ENCODE results near the gene SAMHD1. TPM values are rescaled to one million over a fixed set of nuclear protein-coding genes. Genes with fewer than 3 reads are reported as not detected.
"Not testable (repeated sequence)": the region's sequence is repeated elsewhere in the genome, so short reads cannot be mapped to it uniquely, and the experiment has no call there.

Gene SAMHD1
- total RNA-seq, 1 donor from 2014 or later = 16.9 TPM

DNA sequence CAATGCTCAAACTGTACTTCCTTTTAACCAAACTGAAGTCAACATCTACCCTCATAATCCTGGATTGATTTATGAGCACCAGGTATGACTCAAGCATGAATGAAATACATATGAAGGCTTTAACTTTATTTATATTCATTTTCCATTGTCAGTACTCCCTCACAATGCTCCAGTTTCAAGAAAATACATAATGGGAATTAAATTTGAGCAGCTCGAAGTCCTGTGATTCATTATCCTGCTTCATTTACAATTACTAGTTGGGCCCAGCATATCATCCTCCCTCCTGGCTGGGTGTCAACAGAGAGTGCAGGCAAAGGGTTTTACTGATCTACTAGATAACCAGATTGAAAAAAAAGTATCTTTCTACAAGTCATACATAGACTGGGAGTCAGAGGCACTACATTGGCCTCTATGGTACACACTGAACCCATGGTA is 10.1 kb downstream of the SAMHD1 start:
- DNase-seq (ENCODE audit: low read depth) = no peak
- no peaks in the 10 kb centered on the region for H3K36me3 ChIP-seq (ENCODE audit: control insufficient read depth, insufficient read depth, low read length)
- H3K27me3 ChIP-seq (ENCODE audit: control insufficient read depth, insufficient read depth, low read length) = no peaks in the 10 kb centered on the region
- TF ChIP-seq, protein P1, sequence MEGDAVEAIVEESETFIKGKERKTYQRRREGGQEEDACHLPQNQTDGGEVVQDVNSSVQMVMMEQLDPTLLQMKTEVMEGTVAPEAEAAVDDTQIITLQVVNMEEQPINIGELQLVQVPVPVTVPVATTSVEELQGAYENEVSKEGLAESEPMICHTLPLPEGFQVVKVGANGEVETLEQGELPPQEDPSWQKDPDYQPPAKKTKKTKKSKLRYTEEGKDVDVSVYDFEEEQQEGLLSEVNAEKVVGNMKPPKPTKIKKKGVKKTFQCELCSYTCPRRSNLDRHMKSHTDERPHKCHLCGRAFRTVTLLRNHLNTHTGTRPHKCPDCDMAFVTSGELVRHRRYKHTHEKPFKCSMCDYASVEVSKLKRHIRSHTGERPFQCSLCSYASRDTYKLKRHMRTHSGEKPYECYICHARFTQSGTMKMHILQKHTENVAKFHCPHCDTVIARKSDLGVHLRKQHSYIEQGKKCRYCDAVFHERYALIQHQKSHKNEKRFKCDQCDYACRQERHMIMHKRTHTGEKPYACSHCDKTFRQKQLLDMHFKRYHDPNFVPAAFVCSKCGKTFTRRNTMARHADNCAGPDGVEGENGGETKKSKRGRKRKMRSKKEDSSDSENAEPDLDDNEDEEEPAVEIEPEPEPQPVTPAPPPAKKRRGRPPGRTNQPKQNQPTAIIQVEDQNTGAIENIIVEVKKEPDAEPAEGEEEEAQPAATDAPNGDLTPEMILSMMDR (IDR thresholded peaks at IDR 0.05; ENCODE audit: insufficient read depth, low read length, poor library complexity, severe bottlenecking) = no peak
- H3K4me3 ChIP-seq (ENCODE audit: low read depth, low read length) = no peak overlapping the region

DNA sequence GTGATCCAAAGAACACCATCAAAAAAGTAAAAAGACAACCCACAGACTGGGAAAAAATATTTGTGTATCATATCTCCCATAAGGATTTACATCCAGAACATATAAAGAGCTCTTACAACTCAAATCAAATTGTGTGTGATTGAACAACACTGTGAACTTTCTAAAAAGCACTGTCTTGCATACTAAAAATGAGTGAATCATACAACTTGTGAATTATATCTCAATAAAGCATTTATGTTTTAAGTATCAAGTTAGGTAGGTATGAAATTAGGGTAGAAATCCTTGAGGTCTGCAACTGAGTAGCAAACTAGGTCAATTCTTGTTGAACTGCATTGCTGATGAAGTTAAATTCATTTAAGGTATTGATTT is 14.1 kb downstream of the SAMHD1 start:
- Histone ChIP-seq H3K27me3 (ENCODE audit: control insufficient read depth, insufficient read depth, low read length) (no peaks in the 10 kb centered on the region), H3K4me3 (ENCODE audit: low read depth, low read length) (no peak overlapping the region), H3K36me3 (ENCODE audit: control insufficient read depth, insufficient read depth, low read length) (no peaks in the 10 kb centered on the region)
- no peak for DNase-seq (ENCODE audit: low read depth)
- TF ChIP-seq, protein P1 (IDR thresholded peaks at IDR 0.05; ENCODE audit: insufficient read depth, low read length, poor library complexity, severe bottlenecking) = no peak

DNA sequence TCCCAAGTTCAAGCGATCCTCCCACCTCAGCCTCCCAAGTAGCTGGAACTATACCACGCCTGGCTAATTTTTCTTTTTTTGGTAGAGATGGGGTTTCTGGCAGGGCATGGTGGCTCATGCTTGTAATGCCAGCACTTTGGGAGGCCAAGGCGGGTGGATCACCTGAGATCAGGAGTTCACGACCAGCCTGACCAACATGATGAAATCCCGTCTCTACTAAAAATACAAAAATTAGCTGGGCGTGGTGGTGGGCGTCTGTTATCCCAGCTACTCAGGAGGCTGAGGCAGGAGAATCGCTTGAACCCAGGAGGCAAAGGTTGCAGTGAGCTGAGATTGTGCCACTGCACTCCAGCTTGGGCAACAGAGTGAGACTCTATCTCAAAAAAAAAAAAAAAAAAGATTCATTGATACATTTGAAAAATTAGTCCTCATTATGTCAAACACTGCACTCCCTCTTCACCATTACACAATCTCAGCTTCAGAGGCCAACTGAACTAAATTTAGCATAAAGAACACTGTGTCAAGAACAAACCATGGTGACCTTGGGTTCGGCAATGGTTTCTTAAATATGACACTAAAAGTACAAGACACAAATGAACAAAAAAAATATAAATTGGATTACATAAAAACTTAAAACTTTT is 14.6 kb downstream of the SAMHD1 start:
- H3K27me3 ChIP-seq (ENCODE audit: control insufficient read depth, insufficient read depth, low read length); DNase-seq (ENCODE audit: low read depth); H3K4me3 ChIP-seq (ENCODE audit: low read depth, low read length); H3K36me3 ChIP-seq (ENCODE audit: control insufficient read depth, insufficient read depth, low read length): not testable (repeated sequence)

DNA sequence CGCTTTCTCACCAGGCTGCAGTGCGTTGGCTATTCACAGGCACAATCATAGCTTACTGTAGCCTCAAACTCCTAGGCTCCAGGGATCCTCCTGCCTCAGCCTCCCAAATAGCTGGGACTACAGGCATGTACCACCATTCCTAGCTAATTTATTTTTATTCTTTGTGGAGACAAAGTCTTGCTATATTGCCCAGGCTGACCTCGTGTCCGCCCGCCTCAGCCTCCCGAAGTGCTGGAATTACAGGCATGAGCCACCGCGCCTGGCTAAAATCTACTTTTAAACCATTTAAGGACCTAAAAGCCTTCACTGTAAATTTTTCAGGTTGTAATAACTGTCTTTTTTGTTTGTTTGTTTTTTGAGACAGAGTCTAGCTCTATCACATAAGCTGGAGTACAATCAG is 15.2 kb downstream of the SAMHD1 start:
- no peak overlapping the region for H3K4me3 ChIP-seq (ENCODE audit: low read depth, low read length)
- DNase-seq (ENCODE audit: low read depth) = no peak
- H3K27me3 ChIP-seq (ENCODE audit: control insufficient read depth, insufficient read depth, low read length) = no peaks in the 10 kb centered on the region
- TF ChIP-seq, protein P1 (IDR thresholded peaks at IDR 0.05; ENCODE audit: insufficient read depth, low read length, poor library complexity, severe bottlenecking) = no peak
- H3K36me3 ChIP-seq (ENCODE audit: control insufficient read depth, insufficient read depth, low read length) = no peaks in the 10 kb centered on the region

DNA sequence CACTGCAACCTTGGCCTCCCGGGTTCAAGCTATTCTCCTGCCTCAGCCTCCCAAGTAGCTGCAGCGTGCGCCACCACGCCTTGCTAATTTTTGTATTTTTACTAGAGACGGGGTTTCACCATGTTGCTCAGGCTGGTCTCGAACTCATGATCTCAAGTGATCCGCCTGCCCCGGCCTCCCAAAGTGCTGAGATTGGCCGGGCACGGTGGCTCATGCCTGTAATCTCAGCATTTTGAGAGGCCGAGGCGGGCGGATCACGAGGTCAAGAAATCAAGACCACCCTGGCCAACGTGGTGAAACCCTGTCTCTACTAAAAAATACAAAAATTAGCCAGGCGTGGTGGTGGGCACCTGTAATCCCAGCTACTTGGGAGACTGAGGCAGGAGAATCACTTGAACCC is 17.9 kb downstream of the SAMHD1 start:
- DNase-seq (ENCODE audit: low read depth); H3K36me3 ChIP-seq (ENCODE audit: control insufficient read depth, insufficient read depth, low read length); H3K27me3 ChIP-seq (ENCODE audit: control insufficient read depth, insufficient read depth, low read length); H3K4me3 ChIP-seq (ENCODE audit: low read depth, low read length): not testable (repeated sequence)

DNA sequence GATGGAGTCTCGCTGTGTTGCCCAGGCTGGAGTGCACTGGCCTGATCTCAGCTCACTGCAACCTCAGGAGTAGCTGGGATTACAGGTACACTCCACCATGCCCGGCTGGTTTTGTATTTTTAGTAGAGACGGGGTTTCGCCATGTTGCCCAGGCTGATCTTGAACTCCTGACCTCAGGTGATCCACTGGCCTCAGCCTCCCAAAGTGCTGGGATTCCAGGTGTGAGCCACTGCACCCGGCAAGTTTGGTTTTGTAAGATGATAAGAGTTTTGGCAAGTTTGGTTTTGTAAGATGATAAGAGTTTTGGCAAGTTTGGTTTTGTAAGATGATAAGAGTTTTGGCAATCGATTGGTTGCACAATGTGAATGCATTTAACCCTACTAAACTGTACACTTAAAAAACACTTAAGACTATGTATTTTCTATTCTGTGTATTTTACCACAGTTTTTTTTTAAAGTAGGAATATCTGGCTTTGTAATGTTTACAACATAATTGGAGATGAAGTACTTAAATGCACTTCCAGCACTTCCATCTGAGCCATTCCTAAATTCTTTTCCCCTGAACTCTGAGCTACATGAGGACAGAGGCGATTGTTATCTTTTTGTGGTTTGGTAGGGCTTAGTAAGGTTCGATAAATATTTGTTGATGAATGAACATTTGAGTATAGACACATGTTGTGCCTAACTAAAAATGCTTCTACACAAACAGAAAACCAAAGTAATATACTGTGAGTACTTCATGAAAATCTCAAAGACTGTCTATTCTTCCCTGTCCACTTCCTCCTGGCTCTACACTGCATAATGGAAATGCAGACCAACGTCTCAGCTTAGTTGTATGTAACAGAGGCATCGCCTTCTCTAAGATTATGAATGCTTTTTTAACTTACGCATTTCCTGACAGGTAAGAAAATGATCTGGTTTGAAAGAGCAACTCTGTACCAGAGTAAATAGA is 18.8 kb downstream of the SAMHD1 start:
- TF ChIP-seq, protein P1 (IDR thresholded peaks at IDR 0.05; ENCODE audit: insufficient read depth, low read length, poor library complexity, severe bottlenecking) = no peak

DNA sequence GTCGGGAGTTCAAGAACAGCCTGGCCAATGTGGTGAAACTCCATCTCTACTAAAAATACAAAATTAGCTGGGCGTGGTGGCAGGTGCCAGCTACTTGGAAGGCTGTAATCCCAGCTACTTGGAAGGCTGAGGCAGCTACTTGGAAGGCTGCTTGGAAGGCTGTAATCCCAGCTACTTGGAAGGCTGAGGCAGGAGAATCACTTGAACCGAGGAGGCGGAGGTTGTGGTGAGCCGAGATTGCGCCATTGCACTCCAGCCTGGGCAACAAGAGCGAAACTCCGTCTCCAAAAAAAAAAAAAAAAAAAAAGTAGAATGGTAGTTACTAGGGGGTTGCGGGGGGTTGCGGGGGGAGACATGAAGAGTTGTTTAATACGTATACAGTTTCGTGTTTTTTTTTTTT is 19.4 kb downstream of the SAMHD1 start:
- not testable (repeated sequence) for H3K4me3 ChIP-seq (ENCODE audit: low read depth, low read length); DNase-seq (ENCODE audit: low read depth); H3K36me3 ChIP-seq (ENCODE audit: control insufficient read depth, insufficient read depth, low read length); H3K27me3 ChIP-seq (ENCODE audit: control insufficient read depth, insufficient read depth, low read length)

More for the DNA sequence above, 18.8 kb downstream of the SAMHD1 start:
- no peaks in the 10 kb centered on the region for H3K36me3 ChIP-seq (ENCODE audit: control insufficient read depth, insufficient read depth, low read length)
- DNase-seq (ENCODE audit: low read depth) = no peak
- H3K4me3 ChIP-seq (ENCODE audit: low read depth, low read length) = no peak overlapping the region
- no peaks in the 10 kb centered on the region for H3K27me3 ChIP-seq (ENCODE audit: control insufficient read depth, insufficient read depth, low read length)

All from kidney epithelial cell (primary cell).